GM18508 (cell line): ENCODE measurements around the gene IFNGR1.
"Not testable (repeated sequence)": the region's sequence is repeated elsewhere in the genome, so short reads cannot be mapped to it uniquely, and the experiment has no call there.

Experiments
- ATAC-seq: cut with Tn5 transposase; IDR thresholded peaks from one replicate; pipeline ENCODE4 v1.9.1; 2021; ENCODE audit warnings: moderate number of reproducible peaks; ENCODE audit not compliant: insufficient read depth, unreplicated experiment

Gene IFNGR1

DNA sequence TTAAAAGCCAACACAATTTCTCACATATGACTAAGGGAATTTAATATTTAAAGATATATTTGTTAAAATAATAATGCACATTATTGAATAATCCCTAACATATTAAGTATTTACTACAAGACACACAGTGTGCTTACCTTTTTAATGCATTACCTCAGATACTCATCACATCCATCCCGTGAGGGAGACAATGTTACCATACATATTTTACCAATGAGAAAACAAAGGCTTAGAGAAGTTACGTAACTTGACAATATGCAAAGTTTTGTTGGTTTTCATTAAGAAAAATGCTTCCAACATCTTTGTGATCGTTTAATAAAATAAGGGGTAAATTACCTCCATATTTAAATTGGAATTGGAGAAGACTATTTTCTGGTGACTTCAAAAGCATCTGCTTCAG, 4.3 kb downstream of the IFNGR1 start:
- no peak for ATAC-seq

DNA sequence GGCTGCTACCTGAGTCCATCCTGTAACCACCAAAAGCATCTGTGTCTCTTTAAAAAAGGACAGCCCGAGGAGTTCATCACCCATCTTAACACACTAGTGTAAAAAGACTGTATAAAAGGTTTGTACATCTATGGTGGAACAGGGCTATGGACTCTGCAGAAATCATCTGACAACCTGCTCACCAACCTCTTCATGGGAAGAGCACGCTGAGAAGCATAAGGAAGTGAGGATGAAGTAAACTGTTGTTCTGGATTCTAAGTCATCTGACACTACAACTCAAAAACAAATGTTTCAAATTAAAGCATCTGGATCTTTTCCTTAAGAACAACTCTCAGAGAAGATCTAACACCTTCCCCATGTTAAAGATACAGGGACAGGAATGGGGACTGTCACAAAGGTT, 5.4 kb downstream of the IFNGR1 start:
- ATAC-seq, result no peak

DNA sequence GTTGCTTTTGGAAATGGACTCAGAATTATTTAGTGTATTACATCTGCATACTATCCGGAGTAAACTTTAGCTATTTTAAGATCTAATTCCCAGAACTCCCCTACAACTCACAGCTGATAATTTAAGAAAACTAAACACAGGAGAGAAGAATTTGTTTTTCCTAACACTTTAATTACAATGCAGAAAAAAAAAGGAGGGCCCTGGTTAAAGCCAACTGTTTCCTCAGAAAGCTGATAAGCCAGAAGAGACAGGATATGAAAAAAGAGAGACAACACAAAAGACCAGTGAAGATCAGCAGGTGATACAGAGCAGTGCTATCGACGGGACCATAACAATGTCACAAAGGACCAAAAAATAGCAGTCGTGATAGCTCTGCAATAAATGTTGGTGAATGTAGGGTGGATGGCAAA, 5.8 kb downstream of the IFNGR1 start:
- ATAC-seq, result no peak

DNA sequence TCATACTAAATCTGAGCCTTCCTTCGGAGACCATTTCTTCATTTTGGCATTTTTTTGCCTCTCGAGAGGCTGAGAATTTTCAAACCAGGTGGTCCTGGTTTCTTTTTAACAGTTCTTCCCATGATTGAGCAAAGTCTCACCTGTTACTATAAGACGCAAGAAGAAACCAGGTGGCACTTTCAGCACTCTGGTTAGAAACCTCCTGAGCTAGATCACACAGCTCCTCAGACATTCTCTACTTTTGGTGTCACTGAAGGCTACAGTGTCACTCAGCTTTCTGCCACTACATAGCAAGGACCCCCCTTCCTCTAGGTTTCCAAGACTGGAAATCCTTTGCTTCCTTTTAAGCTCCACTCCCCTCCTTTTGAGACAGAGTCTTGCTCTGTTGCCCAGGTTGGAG, 7.3 kb downstream of the IFNGR1 start:
- ATAC-seq, result no peak

DNA sequence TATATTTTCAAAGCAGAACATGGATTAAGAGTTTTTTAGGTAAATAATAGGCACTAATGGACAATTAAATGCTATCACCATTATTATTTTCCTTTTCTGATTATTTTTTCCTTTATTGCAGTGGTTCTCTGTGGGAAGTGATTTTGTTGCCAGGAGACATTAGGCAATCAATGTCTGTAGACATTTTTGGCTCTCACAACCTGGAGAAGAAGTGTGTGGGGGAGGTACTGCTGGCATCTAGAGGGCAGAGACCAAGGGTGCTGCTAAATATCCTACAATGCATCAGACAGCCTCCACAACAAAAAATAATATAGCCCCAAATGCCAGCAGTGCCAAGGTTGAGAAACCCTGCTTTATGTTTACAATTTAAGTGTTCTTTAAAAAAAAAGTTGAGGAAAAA, 8.3 kb downstream of the IFNGR1 start:
- no peak for ATAC-seq

DNA sequence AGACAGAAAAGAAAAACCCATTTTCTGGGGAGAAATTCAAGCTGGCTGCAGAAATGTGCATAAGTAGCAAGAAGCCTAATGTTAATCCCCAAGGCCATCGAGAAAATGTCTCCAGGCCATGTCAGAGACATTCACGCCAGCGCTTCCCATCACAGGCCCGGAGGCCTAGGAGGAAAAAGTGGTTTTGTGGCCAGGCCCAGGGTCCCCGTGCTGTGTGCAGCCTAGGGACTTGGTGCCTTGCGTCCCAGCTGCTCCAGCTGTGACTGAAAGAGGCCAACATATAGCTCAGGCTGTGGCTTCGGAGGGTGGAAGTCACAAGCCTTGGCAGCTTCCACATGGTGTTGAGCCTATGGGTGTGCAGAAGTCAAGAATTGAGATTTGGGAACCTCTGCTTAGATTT, 10.9 kb downstream of the IFNGR1 start:
- ATAC-seq, result no peak

DNA sequence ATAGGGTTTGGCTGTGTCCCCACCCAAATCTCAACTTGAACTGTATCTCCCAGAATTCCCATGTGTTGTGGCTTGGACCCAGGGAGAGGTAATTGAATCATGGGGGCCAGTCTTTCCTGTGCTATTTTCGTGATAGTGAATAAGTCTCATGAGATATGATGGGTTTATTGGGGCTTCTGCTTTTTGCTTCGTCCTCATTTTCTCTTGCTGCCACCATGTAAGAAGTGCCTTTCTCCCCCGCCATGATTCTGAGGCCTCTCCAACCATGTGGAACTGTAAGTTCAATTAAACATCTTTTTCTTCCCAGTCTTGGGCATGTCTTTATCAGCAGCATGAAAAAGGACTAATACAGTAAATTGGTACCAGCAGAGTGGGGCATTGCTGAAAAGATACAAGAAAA, 11.7 kb downstream of the IFNGR1 start:
- not testable (repeated sequence) for ATAC-seq

DNA sequence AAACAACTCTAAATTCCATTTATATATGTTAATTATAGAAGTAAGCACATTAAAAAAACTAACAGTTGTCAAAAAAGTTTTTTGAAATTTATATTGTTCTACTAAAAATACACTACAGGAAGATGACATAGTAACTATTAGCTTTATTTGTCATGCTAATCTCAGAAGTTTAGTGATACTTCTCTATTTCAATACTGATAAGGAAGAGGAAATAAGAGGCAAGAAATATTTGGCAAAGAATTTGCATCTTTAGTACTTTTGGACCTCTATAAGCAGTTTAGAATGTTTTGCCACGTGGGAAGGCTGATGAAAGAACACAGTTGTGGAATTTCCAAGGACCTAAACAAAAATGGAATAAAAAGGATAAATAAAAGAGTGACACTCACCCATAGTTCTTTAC, 12.6 kb downstream of the IFNGR1 start:
- no peak for ATAC-seq

DNA sequence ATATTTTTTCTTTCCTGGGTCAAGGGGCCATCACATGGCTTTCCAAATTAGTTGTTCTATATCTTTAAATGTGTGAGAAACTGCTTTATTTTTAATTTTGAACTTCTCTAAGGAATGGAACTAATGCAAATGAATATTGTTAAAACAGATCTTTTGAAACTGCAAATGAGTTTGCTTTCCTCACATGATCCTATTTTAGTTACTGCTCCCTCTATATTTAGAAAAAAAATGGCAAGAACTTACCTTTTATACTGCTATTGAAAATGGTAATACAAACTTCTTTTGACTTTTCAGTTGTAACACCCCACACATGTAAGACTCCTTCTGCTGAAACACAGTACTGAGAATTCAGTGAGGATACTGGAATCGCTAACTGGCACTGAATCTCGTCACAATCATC, 15.9 kb downstream of the IFNGR1 start:
- no peak for ATAC-seq

DNA sequence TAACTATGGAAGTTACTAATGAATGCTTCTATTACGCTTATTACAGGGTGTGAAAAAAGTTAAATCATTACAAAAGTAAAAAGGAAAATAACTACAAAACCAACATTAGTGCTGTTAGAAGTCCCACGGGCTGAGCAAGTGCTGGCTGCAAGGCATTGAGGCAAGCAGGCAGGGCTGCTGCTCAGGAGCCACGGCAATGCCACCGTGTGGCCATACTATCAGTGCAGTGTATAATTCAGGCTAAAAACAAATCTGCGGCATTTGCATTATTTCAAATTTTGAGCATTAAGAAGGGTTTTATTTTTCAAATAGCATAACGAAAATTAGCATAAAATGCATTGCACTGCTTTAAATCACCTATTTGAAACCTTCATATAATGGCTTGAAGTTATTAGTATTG, 17.1 kb downstream of the IFNGR1 start:
- no peak for ATAC-seq

DNA sequence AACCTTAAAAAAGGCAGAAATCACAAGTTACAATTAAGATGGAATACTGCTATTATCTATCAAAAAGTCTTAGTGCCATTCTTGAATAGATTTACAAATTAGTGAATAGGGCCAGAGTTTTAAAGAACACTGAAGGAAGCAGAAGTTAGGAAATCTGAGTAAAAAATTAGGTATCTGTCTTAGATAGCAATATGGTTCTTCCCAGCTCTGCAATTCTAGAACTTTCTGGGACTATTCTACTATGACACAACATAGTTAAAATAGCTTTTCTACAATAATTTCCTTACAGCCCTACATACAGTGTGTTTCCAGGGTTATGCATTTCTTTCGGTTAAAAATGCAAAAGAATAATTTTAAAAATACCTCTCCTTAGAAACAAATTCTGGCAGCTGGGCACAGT, 18.2 kb downstream of the IFNGR1 start:
- no peak for ATAC-seq

DNA sequence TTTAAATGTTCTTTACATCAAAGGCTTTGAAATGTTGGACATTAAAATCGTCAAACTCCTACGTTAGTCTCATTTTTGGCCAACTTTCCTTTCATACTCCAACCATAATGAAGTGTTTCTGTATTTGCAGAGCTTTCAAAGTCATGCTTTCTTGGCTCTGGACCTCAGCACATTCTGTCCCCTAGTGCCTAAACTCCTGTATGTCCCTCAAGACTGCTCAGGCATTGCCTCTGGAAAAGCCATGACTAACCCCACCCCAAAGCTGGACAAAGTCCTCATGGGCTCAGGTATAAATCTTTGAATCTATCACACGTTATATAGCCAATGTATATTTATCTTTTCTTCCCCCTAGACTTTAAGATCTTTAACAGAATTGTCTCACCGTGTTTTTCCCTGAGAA, 18.9 kb downstream of the IFNGR1 start:
- ATAC-seq, result no peak

DNA sequence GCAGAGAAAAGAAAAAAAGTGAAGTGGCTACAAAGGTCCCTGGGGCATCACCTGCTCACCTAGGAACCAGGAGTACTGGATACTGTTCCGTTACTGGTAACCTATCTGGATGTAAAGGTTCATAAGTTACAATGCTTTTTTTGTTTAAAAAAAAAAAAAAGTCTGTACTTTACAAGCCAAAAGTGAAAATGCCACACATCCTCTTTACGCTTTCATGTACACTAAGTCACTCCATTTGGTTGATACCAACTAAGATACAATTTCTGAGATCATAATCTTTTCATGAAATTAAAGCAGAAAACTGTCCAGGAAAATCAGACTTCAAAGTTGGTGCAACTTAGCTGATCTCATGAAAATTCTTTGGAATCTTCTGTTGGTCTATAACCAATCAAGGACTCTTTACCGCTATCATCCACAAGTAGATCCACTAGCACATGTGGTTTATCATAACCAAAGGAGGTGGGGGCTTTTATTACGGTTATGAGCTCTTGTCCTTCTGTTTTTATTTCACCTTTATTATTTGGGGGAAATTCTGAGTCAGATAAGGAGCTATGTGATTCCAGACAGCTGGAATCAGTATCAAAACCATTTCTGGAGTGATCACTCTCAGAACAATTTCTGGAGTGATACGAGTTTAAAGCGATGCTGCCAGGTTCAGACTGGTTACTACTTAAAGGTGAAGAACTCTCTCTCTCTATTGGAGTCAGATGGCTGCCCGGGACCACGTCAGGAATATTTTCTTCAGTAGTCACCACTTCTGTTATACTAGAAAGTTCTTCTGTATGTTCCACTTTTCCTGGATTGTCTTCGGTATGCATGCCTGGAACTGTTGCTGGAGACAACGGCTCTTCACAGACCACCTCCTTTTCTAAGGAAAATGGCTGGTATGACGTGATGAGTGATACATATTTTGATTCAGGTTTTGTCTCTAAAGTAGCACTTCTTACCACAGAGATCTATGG, 21.2 kb downstream of the IFNGR1 start:
- ATAC-seq, result no peak

DNA sequence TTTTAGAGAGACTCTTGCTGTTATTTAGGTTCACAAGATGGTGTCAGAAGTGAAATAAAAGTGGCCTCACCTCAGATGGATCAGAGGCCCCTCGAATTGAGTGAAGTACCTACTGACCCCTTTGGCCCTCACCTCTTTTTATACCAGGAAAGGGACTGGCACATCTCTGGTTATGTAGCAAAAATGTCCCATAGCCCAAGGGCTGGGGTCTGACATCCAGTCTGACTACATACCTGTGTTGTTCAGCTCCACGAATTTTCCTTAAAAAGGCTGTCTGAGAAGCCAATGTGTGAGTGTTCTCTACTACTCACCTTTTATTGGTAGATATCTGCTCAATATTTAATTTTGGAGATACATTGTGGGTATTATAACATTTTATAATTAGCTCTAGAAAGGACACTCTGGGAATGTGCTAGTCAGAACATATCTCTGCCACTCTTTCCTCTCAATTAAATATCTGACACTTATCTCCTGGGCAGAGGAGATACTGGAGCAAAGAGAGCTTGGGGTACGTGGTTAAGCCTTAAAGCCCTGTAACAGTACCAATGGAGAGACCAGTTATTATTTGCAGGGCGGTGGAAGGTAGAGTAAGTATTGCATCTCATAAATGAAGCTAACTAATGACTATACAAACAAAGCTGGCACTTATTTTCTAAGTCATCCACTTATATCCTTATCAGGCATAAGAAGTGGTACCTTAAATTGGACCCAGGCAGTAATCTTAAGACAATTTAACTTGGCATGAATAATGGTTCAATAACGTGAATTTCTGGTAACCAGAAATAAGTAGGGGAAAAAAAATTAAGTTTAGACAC, 25.7 kb downstream of the IFNGR1 start:
- ATAC-seq, result no peak

DNA sequence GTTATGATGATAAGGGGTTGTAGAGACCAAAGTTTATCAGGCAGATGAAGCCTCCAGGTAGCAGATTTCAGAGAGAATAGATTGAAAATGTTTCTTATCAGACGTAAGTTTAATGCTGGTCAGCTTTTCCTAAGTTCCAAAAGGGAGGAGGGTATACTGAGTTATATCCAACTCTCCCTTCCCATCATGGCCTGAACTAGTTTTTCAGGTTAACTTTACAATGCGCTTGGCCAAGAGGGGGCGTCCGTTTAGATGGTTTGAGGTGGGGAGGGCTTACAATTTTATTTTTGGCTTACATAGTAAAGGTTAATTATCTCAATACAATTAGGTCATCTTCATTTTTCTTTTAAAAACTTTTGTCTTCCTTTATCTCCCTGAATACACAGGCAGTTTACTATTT, 26.4 kb downstream of the IFNGR1 start:
- ATAC-seq, result no peak

DNA sequence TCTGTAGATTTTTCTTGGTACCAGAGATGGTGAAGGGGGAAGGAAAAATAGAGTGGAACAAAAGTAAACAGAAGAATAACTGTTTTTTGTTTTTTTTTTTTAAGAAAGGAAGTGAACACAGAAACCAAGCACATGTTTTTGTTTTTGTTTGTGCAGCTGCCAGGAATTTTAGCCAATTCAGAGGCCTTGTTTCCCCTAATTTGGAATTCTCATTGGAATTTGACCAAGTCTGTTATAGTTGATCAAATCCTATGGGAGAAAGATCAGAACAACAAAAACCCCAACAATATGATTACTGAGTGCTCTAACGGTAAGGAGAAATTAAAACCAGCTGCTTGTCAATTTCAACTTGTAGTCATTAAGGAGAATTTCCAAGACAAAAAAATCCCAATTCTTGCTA, 27.5 kb downstream of the IFNGR1 start:
- no peak for ATAC-seq

DNA sequence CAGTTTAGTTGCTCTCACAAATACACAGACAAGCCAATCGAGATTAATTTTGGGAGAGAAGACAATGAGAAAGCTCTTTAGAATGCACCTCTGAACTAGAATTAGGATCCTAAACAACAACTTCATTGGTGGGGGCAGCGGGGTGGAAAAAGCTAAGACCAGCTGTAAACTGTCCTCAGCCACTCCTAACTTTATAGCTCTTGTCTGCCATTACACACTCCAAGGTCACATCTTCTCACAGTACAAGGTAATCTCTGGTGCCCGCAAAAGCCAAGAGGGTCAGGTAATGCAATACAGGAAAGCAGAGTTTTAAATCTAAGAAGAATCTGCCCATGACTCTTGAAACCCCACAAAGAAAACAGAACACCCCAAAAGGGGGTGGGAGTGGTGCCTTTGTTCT, 27.9 kb downstream of the IFNGR1 start:
- no peak for ATAC-seq

DNA sequence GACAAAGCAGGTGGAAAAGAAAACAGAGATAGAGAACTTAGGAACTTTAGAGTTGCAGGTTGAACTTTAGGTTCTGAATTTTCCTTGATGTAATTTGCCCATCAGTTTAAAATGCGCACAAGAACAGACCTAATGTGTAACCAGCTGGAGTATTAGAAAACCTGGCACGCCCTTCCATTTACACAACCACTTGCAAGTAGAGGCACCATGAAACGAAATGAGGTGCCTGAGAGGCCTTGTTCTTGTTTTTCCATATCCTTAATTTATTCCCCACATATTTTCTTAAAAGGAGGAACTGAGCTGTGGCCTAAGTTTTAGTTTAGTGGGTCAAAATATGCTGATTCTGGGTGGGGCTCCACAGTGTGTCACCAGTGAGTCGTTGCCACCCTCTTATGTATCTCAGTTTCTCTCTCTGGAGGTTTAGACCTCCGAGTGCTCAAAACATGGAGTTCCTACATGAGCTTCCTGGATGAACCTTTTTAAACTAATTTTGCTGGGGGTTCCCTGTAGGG, 28.5 kb downstream of the IFNGR1 start:
- no peak for ATAC-seq

DNA sequence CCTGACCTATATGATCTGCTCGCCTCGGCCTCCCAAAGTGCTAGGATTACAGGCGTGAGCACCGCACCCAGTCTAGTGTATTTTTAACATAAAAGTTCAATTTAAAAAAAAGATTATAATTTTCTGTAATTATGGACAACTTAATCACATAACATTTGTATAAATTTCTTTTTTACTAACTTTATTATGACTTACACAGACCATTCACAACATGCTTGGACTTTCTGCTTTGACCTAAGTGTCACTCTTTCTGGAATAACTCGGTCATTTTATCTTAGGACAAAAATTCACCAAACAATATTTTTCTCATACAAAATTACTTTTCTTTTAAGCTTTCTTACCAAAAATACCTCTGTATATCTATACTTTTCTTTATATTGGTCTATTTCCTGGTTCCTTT, 30.3 kb downstream of the IFNGR1 start:
- ATAC-seq, result no peak

DNA sequence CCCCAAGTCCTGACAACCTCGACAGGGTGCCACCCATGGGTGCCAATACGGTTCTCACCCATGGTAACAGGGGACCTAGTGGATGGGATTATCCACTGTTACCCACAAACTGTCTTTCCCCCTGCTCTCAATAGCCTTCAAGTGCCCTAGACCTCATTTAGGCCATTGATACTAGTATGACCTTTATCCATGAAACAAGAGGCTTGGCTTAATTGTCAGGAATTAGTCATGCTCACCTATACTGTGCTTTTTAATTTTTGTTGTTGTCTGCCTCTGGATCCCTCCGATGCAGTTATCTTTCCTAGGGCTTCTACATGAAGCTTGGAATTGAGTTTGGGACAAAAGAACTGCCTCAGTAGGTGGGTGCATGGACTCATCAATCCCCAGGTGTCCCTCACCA, 33.9 kb downstream of the IFNGR1 start:
- no peak for ATAC-seq

DNA sequence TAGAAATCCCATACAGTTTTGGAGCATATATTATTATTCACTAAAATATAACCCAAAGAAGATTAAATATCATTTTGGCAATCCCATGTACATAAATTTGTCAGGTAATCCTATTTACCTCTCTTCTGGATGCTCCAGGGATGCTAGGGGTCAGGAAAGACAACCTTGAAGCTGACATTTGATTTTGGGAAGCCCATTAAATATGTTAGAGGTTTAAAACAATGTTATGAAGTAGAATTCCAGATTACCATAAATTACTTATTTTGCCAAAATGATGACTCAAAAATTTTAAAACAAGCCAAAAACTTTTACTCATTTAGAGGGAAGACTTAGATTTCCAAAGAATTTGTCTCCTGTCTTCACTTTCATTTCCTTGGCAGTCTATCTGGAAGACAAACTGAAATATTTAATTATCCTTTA, 36.5 kb downstream of the IFNGR1 start:
- no peak for ATAC-seq
